DOHH2 (cell line): ENCODE results near the gene CITED4.

ENCODE experiments used
- CTCF ChIP-seq: fragments of 200-600 bp; sonication (generic); IDR thresholded peaks from one replicate; pipeline ENCODE4 v1.5.1; 2014; ENCODE audit warnings: antibody characterized with exemption, mild to moderate bottlenecking, low read depth, low read length; ENCODE audit not compliant: poor library complexity, severe bottlenecking
- EZH2phosphoT487 ChIP-seq: fragments of 200-600 bp; sonication (generic); IDR thresholded peaks from 2 replicates; pipeline ENCODE4 v1.6.1; 2017; ENCODE audit warnings: borderline replicate concordance, mild to moderate bottlenecking, antibody characterized with exemption, low read length, moderate library complexity, mixed read lengths

- no peak for TF ChIP-seq CTCF
- no peak for TF ChIP-seq EZH2phosphoT487
Observed at GRCh38 chr1:40901886-40902852, 40.0 kb upstream of the CITED4 start.
